HG02763 (cell line): Measurements from ENCODE around the gene SLC6A11.

Source experiments
- ATAC-seq: cut with Tn5 transposase; IDR thresholded peaks from one replicate; pipeline ENCODE4 v1.9.1; 2021; ENCODE audit warnings: mild to moderate bottlenecking, moderate library complexity; ENCODE audit not compliant: unreplicated experiment

The SLC6A11 gene

DNA sequence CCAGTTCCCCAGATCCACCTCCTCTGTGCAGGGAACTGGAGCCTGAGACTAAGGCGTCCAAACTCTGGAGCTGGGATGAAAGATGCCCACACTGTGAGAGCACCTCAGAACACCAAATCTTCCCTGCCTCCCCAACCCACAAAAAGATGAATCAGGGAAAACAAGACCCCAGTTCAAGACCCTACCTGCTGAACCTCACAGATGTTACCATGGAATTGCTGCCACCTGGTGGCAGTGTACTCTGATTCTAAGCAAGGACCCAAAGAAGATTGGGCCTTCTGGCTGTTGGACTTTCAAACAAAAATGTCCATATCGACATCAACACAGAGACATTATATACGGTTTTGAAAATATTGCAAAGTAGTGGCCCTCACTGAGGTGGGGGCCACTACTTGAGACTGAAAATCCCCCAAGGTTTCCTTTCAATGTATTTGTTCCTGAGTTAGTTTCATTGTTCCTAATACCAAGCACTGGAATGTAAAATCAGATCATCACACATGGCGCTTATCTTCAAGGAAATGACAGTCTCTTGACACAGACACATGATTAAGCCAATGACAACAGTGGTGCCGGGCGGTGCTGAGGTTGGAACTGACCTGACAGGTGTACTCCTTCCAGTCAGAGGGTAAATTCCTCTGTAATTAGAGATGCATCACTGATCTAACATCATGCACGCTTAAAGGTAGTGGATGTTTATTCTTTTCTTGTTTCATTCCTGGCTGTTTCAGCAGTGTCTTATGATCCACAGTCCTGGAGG, 67.6 kb downstream of the SLC6A11 start:
- no peak for ATAC-seq

GRCh38 chr3:10887015-10887414, 71.0 kb downstream of the SLC6A11 start:
- ATAC-seq = no peak

DNA sequence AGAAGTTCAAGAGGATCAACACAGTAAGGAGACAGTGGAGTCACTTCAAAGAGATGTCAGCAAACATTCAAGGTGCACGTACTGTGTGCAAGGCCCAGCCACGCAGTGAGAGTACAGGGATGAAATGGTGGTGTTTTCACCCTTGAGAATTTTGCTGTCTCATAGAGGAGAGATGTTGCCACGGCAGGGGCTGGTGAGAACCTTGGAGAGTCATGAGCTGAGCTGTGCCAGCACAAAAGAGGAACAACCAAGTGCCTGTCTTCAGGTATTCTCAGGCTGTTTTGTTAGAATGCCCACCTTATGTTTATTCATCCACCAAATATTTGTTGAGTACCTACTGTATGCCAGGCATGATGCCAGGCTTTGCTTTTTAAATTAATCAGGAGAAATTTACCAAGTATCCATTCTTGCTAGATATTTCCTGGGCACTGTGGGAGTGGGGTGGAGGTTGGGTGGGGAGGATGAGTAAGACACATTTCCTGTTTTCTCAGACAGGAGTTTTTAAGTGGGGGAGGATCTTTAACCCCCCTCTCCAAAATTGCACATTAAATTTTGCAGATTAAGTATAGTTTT, 72.6 kb downstream of the SLC6A11 start:
- ATAC-seq = no peak

DNA sequence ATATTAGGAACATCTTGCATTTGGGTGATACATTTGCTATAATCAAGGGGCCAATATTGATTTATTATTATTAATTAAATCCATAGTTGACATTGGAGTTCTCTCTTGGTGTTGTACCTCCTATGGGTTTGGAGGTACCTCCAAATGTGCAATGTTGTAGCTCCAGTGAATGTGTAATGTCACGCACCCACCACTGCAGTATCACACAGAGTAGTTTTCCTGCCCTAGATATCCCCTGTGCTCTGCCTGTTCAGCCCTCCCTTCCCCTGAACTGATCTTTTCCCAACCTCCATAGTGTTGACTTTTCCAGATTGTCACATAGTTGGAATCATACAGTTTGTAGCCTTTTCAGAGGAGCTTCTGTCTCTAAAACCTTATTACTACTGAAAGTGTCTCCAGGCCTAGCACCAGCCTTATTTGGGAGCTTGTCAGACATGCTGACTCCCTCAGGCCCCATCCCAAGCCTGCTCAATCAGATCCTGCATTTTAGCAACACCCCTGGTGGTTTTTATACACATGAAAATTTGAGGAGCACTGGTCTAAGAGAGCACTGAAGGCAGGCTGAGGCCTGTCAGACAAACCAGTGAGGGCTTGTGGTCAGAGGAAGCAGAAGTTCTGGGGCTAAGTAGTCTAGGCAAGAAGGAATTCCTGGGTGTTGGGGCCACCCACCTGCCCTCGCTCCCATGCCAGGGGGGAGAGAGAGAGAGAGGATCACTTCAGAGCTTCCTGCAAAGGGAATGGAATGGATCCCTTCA, 73.4 kb downstream of the SLC6A11 start:
- no peak for ATAC-seq

- no peak for ATAC-seq
Observed at GRCh38 chr3:10890665-10891064, 74.6 kb downstream of the SLC6A11 start.

GRCh38 chr3:10892622-10893021, 76.6 kb downstream of the SLC6A11 start:
- no peak for ATAC-seq

DNA sequence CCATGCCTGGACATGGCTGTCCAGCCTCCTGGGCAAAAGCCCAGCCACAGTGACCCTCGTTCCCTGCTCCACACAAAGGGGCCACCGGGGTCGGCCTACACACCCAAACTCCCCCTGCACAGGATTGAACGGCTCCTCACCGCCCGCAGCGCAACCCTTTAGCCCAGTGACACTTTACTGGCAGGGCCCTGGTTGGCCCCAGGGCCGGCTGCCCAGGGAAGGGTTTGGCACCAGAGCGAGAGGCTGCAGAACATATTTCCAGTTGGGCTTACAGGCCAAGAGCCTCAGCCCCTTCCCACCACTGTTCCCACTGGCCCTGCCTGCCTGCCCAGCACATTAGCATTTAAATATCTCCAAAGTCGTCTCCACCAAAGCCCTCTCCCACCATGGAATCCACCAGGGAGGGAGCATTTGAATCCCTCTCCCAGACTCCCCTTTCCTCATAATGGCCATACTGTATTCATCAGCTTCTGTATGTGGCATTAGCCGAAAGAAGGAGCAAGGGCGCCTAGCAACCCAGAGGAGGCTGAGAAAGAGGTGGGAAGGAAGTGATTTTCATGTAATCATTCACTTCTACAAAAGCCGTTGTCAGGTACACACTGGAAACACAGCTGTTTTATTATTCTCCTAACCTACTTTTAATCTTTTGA, 85.4 kb downstream of the SLC6A11 start:
- ATAC-seq = no peak

DNA sequence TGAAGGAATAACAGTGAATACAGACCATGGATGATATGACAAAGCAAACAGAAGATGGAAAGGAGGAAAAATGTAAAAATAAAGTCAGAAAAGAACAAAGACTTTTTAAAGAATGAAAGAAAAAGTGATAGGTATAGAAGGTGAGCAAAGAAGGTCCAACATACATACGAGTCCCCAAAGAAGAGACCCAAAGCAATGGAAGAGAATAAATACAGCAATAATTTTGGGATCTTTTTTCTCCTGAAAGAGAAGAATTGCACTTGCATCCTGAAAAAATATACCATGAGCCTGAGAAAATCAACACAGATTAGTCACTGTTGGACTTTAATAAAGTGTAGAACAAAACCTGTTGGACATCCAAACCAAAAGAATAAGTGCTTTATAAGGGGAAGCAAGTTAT, 91.2 kb downstream of the SLC6A11 start:
- ATAC-seq = no peak

DNA sequence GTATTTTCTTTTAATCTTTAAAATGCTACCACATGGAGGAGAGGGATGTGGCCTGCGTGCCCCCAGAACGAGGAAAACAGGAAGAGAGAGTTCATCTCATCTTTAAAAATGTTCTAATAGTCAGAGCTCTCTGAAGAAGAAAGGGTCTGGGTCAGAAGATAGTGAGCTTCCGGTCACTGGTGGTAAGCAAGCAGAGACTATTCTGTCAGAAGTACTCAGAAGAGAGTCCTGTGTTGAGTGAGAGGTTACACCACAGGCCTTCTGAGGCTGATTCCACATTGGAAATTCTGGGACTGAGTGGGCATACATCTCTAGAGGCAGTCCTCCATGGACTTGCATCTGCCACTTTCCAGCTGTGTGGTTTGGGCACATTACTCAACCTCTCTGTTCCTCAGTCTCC, 94.3 kb downstream of the SLC6A11 start:
- no peak for ATAC-seq

GRCh38 chr3:10911350-10912002, 95.4 kb downstream of the SLC6A11 start:
- no peak for ATAC-seq

- ATAC-seq = no peak
Observed at GRCh38 chr3:10912786-10913185, 96.8 kb downstream of the SLC6A11 start.

DNA sequence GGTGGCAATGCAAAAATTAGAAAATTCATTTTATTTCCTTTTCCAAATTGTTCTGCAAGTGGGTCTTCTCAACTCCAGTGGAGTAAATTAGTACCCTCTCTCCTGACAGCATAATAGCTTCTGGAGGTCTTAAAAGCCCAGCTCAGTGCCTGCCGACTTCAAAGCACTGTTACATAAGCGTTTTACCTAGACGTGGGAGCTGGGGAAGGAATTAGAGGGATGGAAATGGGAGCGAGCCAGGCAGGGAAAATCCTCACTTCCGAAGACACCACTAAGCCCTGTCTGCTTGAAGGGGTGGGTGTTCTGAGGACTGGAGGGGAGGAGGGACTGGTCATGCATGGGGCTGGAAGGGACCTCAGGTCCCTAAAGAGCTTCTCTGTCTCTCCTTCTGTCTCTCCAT, 99.3 kb downstream of the SLC6A11 start:
- no peak for ATAC-seq

DNA sequence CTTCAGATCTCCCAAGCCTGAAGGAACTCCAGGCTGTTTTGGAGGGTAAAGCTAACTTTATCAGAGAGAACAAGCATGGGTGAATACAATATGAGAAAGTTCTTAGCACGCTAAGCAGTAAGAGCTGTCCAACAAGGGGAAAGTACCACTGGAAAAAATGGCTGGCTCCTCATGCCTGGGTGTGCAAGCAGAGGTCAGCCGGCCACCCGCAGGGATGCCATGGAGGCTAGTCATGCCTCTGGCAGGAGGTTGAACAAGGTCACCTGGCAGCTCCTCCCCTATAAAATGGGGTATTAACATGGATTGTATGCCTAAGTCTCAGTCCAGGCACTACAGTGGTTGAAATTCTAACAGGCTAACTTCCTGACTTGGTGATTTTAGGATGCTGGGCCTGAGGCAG, 101.1 kb downstream of the SLC6A11 start:
- ATAC-seq = no peak

DNA sequence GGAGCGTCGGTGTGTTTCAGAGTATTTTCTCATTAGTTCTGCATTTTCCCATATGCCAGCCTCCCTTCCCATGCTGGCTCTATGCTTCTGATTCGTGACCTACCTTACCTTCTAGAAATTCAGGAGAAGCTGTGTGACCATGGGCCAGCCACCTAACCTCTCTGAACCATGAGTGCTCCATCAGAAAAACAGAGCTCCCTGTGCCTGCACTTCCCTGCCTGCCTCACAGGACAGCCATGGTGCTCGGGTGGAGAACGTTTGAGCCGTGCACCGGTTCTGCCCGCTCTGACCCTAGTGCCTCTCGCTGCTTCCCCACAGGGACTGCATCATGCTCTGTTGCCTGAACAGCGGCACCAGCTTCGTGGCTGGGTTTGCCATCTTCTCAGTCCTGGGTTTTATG, 102.0 kb downstream of the SLC6A11 start:
- no peak for ATAC-seq

DNA sequence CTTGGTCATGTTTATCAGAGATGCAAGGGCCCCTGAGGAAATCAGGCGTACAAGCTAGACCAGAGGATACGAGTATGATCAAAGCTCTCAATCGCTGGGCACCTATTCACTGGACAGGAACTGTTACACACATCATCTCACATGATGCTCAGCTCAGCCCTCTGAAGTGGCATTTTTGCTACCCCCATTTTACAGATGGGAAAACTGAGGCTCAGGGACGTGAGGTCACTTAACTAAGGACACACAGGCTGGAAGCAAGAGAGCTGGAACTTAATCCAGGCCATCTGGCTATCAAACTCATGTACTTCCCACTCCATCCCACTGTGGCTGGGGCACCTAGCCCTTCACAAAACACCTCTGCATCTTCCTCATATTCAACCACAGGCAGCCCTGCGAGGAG, 103.6 kb downstream of the SLC6A11 start:
- ATAC-seq = no peak

DNA sequence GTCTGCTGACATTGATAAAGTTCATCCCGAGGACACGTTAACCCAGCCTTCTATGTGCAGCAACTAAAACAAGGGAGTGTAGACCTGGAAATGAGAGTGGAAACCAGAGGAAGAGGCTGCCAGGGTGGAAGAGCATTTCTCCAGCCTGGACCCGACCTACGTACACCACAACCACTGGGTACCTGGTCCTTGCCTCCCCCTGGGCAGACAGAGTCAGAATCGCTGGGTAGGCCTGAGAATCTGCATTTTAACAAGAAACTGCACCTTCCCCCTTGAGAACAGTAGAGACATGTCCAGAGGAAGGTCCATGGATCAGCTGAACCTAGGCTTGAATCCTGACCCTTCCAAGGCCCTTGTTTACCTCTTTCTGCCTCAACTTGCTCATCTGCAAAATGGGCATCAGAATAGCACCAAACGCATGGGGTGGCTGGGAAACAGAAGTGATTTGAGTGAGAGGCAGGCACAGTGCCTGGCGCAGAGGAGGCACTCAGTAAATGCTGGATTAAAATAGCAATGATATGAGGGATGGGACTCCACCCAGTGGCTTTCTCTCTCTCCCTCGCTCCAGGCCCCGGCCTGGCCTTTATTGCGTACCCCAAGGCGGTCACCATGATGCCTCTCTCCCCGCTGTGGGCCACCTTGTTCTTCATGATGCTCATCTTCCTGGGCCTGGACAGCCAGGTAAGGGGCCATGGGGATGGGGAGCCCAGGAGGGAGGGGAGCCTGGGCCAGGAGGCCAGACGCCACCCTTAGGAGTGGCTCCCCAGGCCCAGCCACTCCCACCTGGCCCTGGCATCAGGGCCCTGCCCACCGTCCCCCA, 109.6 kb downstream of the SLC6A11 start:
- no peak for ATAC-seq

DNA sequence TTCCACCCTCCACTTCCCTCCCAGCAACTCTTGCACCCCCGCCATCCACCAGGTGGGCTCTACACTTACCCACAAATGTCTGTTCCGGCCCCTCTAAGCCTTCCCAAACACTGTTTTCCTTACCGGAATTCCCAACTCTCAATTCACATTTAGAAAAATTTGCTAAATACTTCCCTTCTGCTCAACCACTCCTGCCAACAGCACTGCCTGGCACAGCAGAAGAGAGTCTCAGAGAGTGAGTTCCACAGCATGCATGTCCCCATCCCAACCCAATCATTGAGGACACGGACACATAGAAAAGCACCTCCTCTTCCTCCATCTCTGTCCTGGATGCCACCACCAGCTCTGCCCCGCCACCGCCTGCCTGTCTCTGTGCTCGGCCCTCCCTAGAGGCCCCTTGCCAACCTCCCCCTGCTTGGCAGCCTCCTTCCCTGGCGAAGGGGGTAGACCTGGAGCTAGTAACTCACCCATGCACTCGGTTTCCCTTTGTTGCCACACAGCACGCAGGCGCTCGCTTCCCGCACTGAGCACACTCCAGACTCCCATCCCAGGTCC, 110.3 kb downstream of the SLC6A11 start:
- ATAC-seq = no peak

DNA sequence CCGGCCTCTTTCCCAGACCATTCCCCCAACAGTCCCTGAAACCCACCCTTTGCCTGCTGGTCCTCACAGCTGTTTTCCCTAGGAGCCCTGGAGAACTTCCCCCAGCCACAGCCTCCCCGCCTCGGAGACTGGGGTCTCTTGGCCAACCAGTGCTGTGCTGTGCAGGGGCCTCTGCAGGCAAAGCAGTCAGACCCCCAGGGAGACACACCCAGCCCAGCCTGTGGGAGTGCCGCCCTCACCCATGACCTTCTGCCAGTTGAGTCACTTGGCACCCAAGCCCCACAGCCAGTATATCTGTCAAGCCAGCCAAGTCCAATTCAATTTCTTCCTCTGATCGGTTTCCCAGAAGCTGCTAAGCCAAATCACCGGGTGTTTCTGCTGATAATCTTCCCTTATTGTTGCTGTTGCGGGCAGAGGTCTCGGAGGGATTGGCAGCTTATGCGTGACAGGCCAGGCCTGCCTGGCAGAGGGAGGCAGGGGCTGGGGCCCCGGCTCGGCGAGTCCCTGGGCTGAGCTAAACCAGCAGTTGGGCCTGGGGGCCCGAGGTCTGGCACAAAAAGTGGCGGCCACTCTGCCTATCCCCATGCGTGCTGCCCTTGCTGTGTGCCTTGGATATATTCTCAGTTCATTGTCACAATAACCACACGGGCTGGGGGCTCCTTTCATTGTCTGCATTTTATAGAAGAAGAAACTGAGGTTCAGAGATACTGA, 110.9 kb downstream of the SLC6A11 start:
- no peak for ATAC-seq

DNA sequence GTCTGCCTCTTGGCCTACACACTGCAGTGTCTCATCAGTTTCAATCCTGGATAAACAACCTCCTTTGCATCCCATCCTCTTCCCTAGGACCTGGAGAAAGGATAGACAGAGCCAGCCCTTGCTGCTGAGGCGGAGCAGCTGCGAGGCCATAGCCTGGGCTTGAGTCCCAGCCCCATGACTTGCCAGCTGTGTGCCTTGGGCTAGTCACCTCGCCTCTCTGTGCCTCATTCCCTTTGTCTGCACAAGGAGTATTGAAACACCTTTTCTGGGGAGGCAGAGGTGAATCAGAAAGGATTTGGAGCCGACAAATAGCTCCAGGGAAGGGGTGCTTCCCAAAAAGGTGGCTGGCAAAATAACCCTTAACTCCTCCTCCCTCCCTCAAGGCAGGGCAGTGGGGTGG, 111.5 kb downstream of the SLC6A11 start:
- ATAC-seq = no peak
